HS-27A (cell line): ENCODE results near the gene NOTCH1.

Source experiments
- DNase-seq: peaks from one replicate; pipeline ENCODE4 v3.0.0-alpha.2; 2012; ENCODE audit warnings: low read depth, missing footprints

NOTCH1 gene

GRCh38 chr9:136484153-136485048 lies 61.4 kb downstream of the NOTCH1 start:
- DNase-seq = no peak

- DNase-seq = peak; percentile 54
These were observed 62.2 kb downstream of the NOTCH1 start for GRCh38 chr9:136483589-136484152.

GRCh38 chr9:136482793-136483588 lies 62.9 kb downstream of the NOTCH1 start, which contains the start of gene SEC16A:
TSS of gene SEC16A (minus strand) at chr9:136483040. CDS start at chr9:136477615, 5,425 bp downstream.
- DNase-seq = peak; percentile 81

GRCh38 chr9:136482046-136482792 lies 63.6 kb downstream of the NOTCH1 start:
- peak; percentile 1 for DNase-seq

- no peak for DNase-seq
These were observed 64.3 kb downstream of the NOTCH1 start for GRCh38 chr9:136481558-136481957.

- DNase-seq = no peak
These were observed 69.3 kb downstream of the NOTCH1 start for GRCh38 chr9:136476369-136477150.

- DNase-seq = no peak
These were observed 70.6 kb downstream of the NOTCH1 start for GRCh38 chr9:136474974-136475865.

GRCh38 chr9:136474021-136474640 lies 71.7 kb downstream of the NOTCH1 start:
- no peak for DNase-seq

GRCh38 chr9:136473354-136473721 lies 72.5 kb downstream of the NOTCH1 start:
- DNase-seq = no peak

- no peak for DNase-seq
These were observed 73.1 kb downstream of the NOTCH1 start for GRCh38 chr9:136472640-136473353.

- DNase-seq = no peak
These were observed 73.9 kb downstream of the NOTCH1 start for GRCh38 chr9:136471802-136472487.

- DNase-seq = no peak
These were observed 74.9 kb downstream of the NOTCH1 start for GRCh38 chr9:136470792-136471469.

- DNase-seq = no peak
These were observed 75.5 kb downstream of the NOTCH1 start for GRCh38 chr9:136470356-136470755.

GRCh38 chr9:136467766-136468165 lies 78.1 kb downstream of the NOTCH1 start:
- DNase-seq = no peak

- no peak for DNase-seq
These were observed 79.7 kb downstream of the NOTCH1 start for GRCh38 chr9:136466155-136466541.

- no peak for DNase-seq
These were observed 80.2 kb downstream of the NOTCH1 start for GRCh38 chr9:136465500-136466154.

- DNase-seq = no peak
These were observed 81.6 kb downstream of the NOTCH1 start for GRCh38 chr9:136464241-136464640.
